GM18519 (cell line): ENCODE results near the gene COL15A1.

Source experiments
- ATAC-seq: cut with Tn5 transposase; IDR thresholded peaks from one replicate; pipeline ENCODE4 v1.9.1; 2021; ENCODE audit warnings: mild to moderate bottlenecking, moderate library complexity; ENCODE audit not compliant: unreplicated experiment, low FRiP score

Gene COL15A1

GRCh38 chr9:99026271-99026955 is 82.7 kb downstream of the COL15A1 start:
- no peak for ATAC-seq

DNA sequence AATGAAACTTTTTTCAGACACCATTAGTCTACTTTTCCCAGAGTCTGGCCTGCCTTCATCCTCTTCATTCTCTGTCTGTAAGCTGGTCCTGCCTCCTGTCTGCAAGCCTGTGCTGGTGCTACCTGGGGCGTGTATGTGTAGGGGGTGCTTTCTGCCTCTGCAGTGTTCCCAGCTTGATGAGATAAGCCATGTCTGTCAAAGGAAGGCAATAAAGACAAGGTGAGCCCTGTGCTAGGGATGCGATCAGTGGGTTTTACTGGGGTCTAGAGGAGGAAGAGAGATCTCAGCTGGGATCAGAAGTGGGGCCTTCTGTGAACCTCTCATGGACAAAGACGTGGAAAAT is 83.2 kb downstream of the COL15A1 start:
- ATAC-seq, result no peak

DNA sequence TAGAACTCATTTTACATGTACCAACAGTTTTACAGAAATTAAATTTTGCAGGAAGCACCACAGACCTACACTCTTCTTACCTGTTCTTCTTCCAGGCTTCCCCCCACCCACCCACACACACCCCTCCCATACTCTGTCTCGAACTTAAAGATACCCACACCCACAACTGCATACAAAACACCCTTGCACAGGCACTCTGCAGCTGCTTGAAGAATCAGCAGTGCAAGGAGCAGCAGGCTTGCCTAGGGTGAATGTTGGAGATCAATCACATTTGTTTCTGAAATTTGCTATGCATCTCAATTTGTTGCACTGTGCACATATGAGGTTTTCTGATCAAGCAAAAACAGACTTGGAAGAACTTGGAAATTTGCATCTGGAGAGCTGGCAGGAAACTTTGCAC is 83.7 kb downstream of the COL15A1 start:
- no peak for ATAC-seq

- ATAC-seq, result no peak
Measured at GRCh38 chr9:99029083-99029645, 85.5 kb downstream of the COL15A1 start.

GRCh38 chr9:99030092-99030511 is 86.4 kb downstream of the COL15A1 start:
- no peak for ATAC-seq

- no peak for ATAC-seq
Measured at GRCh38 chr9:99030610-99031109, 87.0 kb downstream of the COL15A1 start.

GRCh38 chr9:99031319-99031718 is 87.6 kb downstream of the COL15A1 start:
- no peak for ATAC-seq

GRCh38 chr9:99031994-99032393 is 88.3 kb downstream of the COL15A1 start:
- ATAC-seq, result no peak

DNA sequence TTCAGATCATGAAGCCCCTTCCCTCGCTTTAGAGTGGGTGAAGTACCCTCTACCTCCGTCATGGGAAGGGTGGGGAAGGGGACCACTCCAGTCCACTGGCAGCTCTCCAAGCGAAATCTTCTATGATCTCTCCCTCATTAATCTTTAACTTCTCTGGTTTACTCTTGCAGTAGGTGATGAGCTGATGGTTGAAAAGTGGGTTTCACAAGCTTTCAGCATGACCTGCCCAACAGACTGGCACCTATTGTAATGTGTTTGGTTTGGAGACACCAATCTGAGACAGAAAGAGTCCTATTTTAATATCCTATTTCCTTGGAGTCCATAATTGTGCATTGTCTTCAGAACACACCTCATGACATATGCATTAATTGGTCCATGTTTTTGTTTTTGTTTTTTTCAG is 90.4 kb downstream of the COL15A1 start:
- ATAC-seq, result no peak

DNA sequence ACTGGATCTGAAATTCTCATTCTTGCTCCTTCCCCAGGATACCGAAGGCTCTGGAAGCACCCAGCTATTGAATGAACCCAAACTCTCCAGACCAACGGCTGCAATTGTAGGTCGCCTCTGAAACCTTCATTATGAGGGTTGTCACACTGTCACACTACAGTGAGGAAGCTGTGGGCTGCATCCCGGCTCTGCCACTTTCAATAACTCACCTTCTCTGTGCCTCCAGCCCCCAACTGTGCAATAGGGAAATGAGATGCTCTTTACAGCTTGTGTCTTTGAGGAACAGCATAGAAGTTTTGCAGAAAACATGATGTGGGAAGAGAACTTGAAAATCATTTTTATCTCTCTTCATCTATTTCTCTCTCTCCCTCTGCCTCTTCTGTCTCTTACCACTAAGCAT is 91.6 kb downstream of the COL15A1 start:
- ATAC-seq, result no peak

- no peak for ATAC-seq
Measured at GRCh38 chr9:99037769-99038483, 94.2 kb downstream of the COL15A1 start.

DNA sequence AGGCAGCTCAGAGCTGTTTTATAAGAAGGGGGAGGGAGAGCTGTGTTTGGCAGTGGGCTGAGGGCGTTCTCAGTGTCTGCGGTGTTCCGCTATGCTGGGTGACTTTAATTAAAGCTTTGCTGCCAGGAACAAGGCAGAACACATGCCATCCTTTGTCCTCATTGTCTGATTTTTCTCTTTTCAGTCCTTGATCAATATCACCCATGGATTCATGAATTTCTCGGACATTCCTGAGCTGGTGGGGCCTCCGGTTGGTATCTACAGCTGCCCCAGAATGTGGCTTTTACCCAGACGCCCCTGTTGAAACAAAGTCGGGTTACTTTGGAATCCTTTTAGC is 94.7 kb downstream of the COL15A1 start:
- no peak for ATAC-seq

DNA sequence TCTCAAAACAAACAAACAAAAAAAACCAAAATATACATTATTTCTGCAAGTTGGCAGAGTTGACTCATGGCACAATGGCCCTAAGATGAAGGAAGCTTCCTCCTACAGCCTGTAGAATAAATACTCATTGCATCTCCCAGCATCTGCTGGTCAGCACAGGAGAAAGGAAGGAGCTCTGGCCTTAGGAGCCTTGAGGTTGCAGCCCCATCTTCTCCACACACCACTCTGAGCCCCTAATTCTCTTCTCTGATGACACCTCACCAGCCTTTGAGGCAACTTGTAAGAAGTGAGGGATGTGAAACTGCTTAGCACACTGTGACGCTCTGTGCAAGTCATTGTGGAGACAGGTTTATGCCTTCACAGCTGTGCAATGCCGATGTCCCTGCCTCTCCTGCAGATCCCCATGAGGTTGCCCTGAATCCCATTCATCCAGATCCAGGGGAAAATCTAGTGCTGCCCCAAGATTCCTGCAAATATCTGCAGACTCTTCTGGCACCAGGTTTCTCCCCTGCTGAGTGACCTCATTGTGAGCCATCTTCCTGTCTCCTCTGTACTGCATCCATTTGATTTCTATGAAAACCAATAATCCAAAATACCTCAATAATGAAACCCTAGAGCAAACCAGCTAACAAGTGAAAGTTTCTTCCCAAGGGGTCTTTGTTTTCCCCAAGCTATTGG is 95.9 kb downstream of the COL15A1 start:
- ATAC-seq, result no peak

DNA sequence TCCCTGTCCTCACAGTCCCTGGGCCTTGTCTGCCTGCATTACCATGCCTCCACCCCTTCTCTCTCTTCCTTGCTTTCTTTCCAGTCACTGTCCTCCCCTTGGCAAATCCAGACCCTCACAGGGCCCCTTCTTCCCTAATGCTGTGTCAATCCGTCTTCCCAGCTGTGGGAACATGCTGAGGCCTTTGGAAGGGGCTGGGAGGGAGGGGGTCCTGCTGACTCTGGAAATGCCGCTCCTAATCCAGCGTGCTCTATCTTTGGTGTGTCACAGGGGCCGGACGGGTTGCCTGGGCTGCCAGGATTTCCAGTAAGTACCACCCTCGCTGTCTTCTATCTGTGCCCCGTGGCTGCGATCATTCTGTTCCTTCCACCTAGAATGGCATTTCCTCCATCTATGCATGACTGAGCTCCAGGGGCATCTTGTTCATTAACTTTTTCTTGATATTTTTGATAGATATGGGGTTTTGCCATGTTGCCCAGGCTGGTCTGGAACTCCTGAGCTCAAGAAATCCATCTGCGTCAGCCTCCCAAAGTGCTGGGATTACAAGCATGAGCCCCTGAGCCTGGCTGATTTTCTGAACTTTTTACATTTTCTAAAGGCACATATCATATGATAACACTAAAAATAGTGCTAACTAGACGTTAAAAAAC is 96.7 kb downstream of the COL15A1 start:
- no peak for ATAC-seq

DNA sequence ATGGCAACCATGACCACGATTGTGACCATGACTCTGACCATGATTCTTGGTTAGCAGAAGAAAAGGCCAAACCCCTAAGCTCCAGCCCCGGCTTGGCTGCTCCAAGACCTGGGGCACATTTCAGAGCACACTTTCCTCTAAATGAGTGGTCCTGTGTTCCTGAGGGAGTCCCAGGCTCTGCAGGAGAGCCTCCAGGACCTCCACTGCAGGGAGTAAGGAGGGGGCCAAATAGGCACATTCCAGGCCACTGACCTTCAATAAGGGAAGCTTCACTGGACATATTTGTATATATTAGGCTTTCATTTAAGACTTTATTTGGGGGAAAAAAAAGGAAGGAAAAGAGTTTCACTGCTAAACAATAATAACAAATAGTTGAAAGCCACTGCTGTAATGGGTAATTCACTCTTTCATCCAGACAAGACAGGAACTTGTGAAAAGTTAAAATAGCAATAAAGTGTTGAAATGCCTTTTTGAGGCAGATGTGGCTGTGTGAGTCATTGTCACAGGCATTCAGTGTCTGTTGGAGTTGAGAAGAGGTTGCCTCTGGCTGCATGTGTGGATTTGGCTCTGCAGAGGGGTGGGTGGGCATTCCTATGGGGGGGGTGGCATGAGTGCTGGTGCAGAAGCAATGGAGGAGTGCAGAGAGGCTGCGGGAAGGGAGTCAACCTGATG is 97.3 kb downstream of the COL15A1 start:
- ATAC-seq, result no peak

GRCh38 chr9:99041618-99042017 is 97.9 kb downstream of the COL15A1 start:
- ATAC-seq, result no peak

- no peak for ATAC-seq
Measured at GRCh38 chr9:99042620-99043019, 98.9 kb downstream of the COL15A1 start.

DNA sequence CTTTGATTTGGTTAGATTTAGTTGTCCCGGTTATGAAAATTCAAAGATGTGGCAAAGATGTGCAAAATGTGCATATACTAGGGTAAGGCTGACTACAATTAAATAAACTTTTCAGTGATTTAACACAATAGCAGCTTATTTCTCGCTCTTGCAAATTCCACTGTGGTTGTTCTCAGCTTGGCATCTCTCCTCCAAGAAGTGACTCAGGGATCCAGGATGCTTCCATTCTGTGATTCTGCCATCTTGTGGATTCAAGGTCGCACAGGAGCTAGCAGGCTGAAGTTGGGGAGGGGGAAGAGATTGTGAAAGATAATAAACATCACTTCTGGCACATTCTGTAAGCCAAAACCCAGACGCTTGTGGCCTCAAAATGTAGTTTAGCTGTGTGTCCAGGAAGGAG is 101.1 kb downstream of the COL15A1 start:
- no peak for ATAC-seq

- no peak for ATAC-seq
Measured at GRCh38 chr9:99046068-99046467, 102.4 kb downstream of the COL15A1 start.

DNA sequence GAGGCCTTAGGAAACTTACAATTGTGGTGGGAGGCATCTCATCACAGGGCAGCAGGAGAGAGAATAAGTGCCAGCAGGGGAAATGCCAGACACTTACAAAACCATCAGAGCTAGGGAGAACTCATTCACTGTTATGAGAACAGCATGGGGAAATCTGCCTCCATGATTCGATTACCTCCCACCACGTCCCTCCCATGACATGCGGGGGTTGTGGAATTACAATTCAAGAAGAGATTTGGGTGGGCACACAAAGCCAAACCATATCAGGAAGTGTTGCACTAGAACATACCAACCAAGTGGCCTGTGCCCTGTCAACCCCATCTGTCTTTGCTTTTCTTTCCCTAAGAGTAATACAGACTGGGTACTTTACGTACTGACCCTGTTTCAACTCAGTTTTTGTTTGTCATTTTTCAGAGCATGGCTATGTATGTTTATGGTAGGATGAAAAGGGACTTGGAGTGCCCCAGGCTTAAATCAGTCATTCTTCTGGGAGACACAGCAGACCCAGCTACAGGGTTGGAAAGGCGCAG is 102.9 kb downstream of the COL15A1 start:
- ATAC-seq, result no peak
